Stomach (tissue), 9 donors: ENCODE data around the gene TMEM250. TPM values are rescaled to one million over a fixed set of nuclear protein-coding genes. Genes with fewer than 3 reads are reported as not detected.

Experiments used
- DNase-seq, 2 donors: peaks; one replicate each; pipeline versions ENCODE4 v3.0.0 to v3.0.0-alpha.2; 2013 to 2019
- H3K27ac ChIP-seq, 5 donors: fragments of 200-600 bp in 4 of 5; sonication (generic) in 4 of 5; one replicate each; pipeline ENCODE4 v1.5.1; 2013 to 2019; ENCODE audit warnings: mild to moderate bottlenecking in 1 of 5, moderate library complexity in 1 of 5
- H3K27me3 ChIP-seq, 3 donors: fragments of 200-600 bp; sonication (generic); one replicate each; pipeline ENCODE4 v1.5.1; 2017 to 2019; ENCODE audit warnings: mixed run types in 1 of 3
- H3K36me3 ChIP-seq, 4 donors: fragments of 200-600 bp; sonication (generic); 1 replicate in 3 of 4; 2 replicates in 1 of 4; pipeline ENCODE4 v1.5.1; 2016 to 2019
- H3K4me1 ChIP-seq, 4 donors: fragments of 200-600 bp; sonication (generic); one replicate each; pipeline ENCODE4 v1.5.1; 2016 to 2019
- H3K4me3 ChIP-seq, 4 donors: fragments of 200-600 bp; sonication (generic) in 3 of 4; one replicate each; pipeline ENCODE4 v1.5.1; 2016 to 2019; ENCODE audit warnings: mild to moderate bottlenecking in 1 of 4
- H3K9me3 ChIP-seq, 4 donors: fragments of 200-600 bp; sonication (generic); one replicate each; pipeline ENCODE4 v1.5.1; 2016 to 2019
- EP300 ChIP-seq: sonication (generic); formaldehyde crosslinking; IDR thresholded peaks from one replicate; pipeline ENCODE4 v1.6.1; 2017; ENCODE audit warnings: antibody characterized with exemption
- POLR2A ChIP-seq, 4 donors: fragments of 450-650 bp; IDR thresholded peaks; one replicate each; pipeline ENCODE4 v1.6.1; 2016; ENCODE audit warnings: antibody characterized with exemption in 4 of 4, control low read depth in 2 of 4, mild to moderate bottlenecking in 1 of 4, moderate library complexity in 1 of 4
- POLR2AphosphoS5 ChIP-seq, 3 donors: sonication (generic); formaldehyde crosslinking; IDR thresholded peaks; one replicate each; pipeline ENCODE4 v1.6.1; 2016; ENCODE audit warnings: antibody characterized with exemption in 3 of 3
- WGBS, 5 donors: extraction: QIAGEN DNeasy Blood & Tissue Kit in 3 of 5; methylation state at CpG; one replicate each; pipeline versions ENCODE4 v1.1.5 to v1.1.7; 2013 to 2018; 5-methylcytosine and 5-hydroxymethylcytosine counted together
- intact Hi-C: fragments of 100-400 bp; cut with DNase I; formaldehyde crosslinking; loops from one replicate; pipeline ENCODE4 v1.15.1; 2023; ENCODE audit warnings: low total_unique reads
- polyA plus RNA-seq, 3 donors: library from polyadenylated mRNA; stranded (reverse); fragments of 200-250 nt; gene quantifications; one replicate each; pipeline ENCODE4 v1.2.3, GENCODE V29; 2013
- total RNA-seq, 5 donors: library from RNA; depleted of rRNA; stranded (reverse); fragments of >200 nt; gene quantifications; one replicate each; pipeline versions ENCODE4 v1.1.0 to v1.2.3, GENCODE V29; 2014 to 2016
- TF ChIP-seq, protein P1 (sequence below), 7 experiments: fragments of 450-650 bp in 4 of 7; fragments of 200-600 bp in 3 of 7; sonication (generic) in 3 of 7; IDR thresholded peaks; one replicate each; pipeline ENCODE4 v1.5.1; 2016 to 2019; ENCODE audit warnings: antibody characterized with exemption in 7 of 7, control low read depth in 2 of 7, mild to moderate bottlenecking in 1 of 7
- donor health status: healthy with polysubstance abuse.
- donor health status: Bipolar disorder and iron deficiency.
- donor health status: healthy.

The TMEM250 gene
- total and polyA plus RNA-seq, 8 donors = 15.6 to 105 (median 22.6) TPM

DNA sequence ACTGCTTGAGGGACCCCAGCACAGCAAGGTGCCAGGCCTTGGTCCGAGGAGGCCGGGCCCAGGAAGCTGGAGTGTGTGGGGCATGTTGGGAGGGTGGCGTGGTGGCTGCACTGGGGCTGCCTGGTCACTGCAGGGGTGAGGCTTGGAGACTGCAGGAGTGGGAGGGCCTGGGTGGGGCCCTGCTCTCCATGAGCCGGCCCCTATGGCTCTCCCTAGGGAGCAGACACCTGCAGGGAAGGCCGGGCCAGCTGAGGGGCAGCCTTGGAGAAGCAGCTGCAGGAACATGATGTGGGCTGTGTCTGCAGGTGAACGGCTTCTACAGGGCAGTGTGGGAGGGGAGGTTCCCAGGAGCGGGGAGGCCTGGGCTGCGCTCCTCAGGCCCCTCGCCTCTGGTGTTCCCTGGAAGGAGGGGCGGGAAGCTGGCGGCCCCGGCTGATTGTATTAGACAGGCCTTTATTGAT is 41.7 kb upstream of the TMEM250 start:
- H3K9me3 ChIP-seq = peaks cover 0 to 5% (median 2%) of the 10 kb centered on the region in 4 donors
- H3K27ac ChIP-seq = no peak overlapping the region
- no peak for DNase-seq
- intact Hi-C loops = no loop called here
- H3K4me3 ChIP-seq = no peak overlapping the region
- TF ChIP-seq POLR2AphosphoS5 (IDR thresholded peaks at IDR 0.05) (no peak), EP300 (no peak), POLR2A (IDR thresholded peaks at IDR 0.05) (no peak)
- TF ChIP-seq, protein P1, sequence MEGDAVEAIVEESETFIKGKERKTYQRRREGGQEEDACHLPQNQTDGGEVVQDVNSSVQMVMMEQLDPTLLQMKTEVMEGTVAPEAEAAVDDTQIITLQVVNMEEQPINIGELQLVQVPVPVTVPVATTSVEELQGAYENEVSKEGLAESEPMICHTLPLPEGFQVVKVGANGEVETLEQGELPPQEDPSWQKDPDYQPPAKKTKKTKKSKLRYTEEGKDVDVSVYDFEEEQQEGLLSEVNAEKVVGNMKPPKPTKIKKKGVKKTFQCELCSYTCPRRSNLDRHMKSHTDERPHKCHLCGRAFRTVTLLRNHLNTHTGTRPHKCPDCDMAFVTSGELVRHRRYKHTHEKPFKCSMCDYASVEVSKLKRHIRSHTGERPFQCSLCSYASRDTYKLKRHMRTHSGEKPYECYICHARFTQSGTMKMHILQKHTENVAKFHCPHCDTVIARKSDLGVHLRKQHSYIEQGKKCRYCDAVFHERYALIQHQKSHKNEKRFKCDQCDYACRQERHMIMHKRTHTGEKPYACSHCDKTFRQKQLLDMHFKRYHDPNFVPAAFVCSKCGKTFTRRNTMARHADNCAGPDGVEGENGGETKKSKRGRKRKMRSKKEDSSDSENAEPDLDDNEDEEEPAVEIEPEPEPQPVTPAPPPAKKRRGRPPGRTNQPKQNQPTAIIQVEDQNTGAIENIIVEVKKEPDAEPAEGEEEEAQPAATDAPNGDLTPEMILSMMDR (IDR thresholded peaks at IDR 0.05) = no peak
- peaks cover 0 to 6% (median 0%) of the 10 kb centered on the region in 4 donors for H3K4me1 ChIP-seq
- peaks cover 3 to 64% (median 28%) of the 10 kb centered on the region in 3 donors for H3K27me3 ChIP-seq
- H3K36me3 ChIP-seq = no peaks in the 10 kb centered on the region
- WGBS, 5 donors = 42 to 56% (median 51%) methylated on average over 11 to 12 of the region's 12 CpGs

- Histone ChIP-seq H3K4me3 (no peak overlapping the region), H3K4me1 (peaks cover 0 to 6% (median 0%) of the 10 kb centered on the region in 4 donors), H3K27ac (no peak overlapping the region), H3K9me3 (peaks cover 0 to 5% (median 2%) of the 10 kb centered on the region in 4 donors), H3K27me3 (peaks cover 3 to 70% (median 29%) of the 10 kb centered on the region in 3 donors), H3K36me3 (no peaks in the 10 kb centered on the region)
- TF ChIP-seq, protein P1 (IDR thresholded peaks at IDR 0.05) = no peak
- TF ChIP-seq POLR2AphosphoS5 (IDR thresholded peaks at IDR 0.05) = no peak
- TF ChIP-seq POLR2A (IDR thresholded peaks at IDR 0.05) = no peak
- TF ChIP-seq EP300 = no peak
- 81 to 93% (median 89%) methylated on average over 10 to 16 of the region's 16 CpGs for WGBS, 5 donors
- DNase-seq = no peak
- intact Hi-C loops = no loop called here
Measured at GRCh38 chr9:136159851-136160250, 41.2 kb upstream of the TMEM250 start.

- WGBS, 5 donors = 54 to 62% (median 57%) methylated on average over 14 to 20 of the region's 20 CpGs
- no peak for DNase-seq
- H3K9me3 ChIP-seq = peaks cover 0 to 4% (median 0%) of the 10 kb centered on the region in 4 donors
- intact Hi-C loops = no loop called here
- H3K27me3 ChIP-seq = peaks cover 3 to 75% (median 29%) of the 10 kb centered on the region in 3 donors
- no peak overlapping the region for H3K4me3 ChIP-seq
- H3K27ac ChIP-seq = no peak overlapping the region
- H3K36me3 ChIP-seq = no peaks in the 10 kb centered on the region
- H3K4me1 ChIP-seq = peaks cover 0 to 6% (median 0%) of the 10 kb centered on the region in 4 donors
- TF ChIP-seq, protein P1 (IDR thresholded peaks at IDR 0.05) = no peak
- TF ChIP-seq EP300 = no peak
- TF ChIP-seq POLR2A (IDR thresholded peaks at IDR 0.05) = no peak
- TF ChIP-seq POLR2AphosphoS5 (IDR thresholded peaks at IDR 0.05) = no peak
Measured at GRCh38 chr9:136157477-136158265, 39.0 kb upstream of the TMEM250 start.

DNA sequence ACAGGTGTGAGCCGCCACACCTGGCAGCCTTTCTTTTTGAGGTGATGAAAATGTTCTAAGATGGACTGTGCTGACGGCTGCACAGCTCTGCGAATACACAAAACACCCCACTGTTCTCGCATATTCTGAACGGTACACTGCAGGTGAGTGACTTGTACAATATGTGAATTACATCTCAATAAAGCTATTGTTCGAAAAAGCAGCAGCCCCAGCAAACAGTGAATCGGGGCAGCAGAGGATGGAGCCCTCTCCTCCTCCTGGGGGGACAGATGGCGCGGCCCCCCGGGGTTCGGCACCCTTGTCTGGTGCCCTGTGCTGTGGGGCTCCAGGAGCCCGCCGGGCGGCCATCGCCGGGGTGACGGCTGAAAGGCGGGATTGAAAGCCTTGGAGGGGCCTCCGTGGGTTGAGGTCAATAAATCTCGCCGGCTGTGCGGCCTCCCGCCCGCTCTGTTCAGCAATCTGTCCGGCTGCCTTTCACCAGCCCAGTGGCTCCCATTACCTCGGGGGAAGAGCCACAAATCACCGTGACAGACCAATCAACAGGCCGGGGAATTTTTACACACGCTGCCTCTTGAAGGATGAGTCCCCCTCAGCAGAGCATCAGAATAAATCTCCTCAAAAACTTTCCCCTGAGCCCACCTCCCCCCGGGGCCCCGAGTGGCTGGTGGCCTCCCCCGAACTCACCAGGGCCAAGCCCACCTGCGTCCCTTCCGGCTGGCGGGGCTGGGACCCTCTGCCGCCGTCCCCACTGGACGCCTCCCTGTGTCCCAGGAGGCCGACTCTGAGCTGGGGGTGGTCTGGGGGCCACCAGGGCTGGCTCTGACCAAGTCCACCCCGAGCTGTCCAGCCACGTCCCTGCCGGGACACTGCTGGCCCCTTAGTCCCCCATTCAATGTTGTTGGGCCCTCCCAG is 37.8 kb upstream of the TMEM250 start:
- Histone ChIP-seq H3K27ac (no peak overlapping the region), H3K27me3 (peaks cover 3 to 68% (median 29%) of the 10 kb centered on the region in 3 donors), H3K36me3 (no peaks in the 10 kb centered on the region), H3K4me1 (peaks cover 0 to 6% (median 0%) of the 10 kb centered on the region in 4 donors), H3K4me3 (no peak overlapping the region), H3K9me3 (no peaks in the 10 kb centered on the region)
- 51 to 66% (median 63%) methylated on average over 33 to 42 of the region's 42 CpGs for WGBS, 5 donors
- TF ChIP-seq POLR2A (IDR thresholded peaks at IDR 0.05) (no peak), EP300 (no peak), POLR2AphosphoS5 (IDR thresholded peaks at IDR 0.05) (no peak)
- TF ChIP-seq, protein P1 (IDR thresholded peaks at IDR 0.05) = no peak
- intact Hi-C loops = no loop called here
- no peak for DNase-seq
